ENCODE data around the gene ESAM. TPM values are rescaled to one million over a fixed set of nuclear protein-coding genes. Genes with fewer than 3 reads are reported as not detected.
A peak's percentile ranks its signal among the peaks of the same experiment; 100 is the strongest.

The ESAM gene
- total and polyA plus RNA-seq, 8 donors: 103 to 139 (median 120) TPM

GRCh38 chr11:124736736-124737135 lies 25.4 kb downstream of the ESAM start:
- Histone ChIP-seq H3K27ac (no peak overlapping the region), H3K9me3 (no peaks in the 10 kb centered on the region), H3K36me3 (no peaks in the 10 kb centered on the region), H3K4me1 (peaks cover 0 to 47% of the 10 kb centered on the region in 2 donors), H3K4me3 (no peak overlapping the region), H3K27me3 (peaks cover 0 to 25% of the 10 kb centered on the region in 2 donors)
- intact Hi-C loops (cut with DNase I): no loop called here
- DNase-seq: no peak
- no peak for ATAC-seq
- TF ChIP-seq, protein P1, sequence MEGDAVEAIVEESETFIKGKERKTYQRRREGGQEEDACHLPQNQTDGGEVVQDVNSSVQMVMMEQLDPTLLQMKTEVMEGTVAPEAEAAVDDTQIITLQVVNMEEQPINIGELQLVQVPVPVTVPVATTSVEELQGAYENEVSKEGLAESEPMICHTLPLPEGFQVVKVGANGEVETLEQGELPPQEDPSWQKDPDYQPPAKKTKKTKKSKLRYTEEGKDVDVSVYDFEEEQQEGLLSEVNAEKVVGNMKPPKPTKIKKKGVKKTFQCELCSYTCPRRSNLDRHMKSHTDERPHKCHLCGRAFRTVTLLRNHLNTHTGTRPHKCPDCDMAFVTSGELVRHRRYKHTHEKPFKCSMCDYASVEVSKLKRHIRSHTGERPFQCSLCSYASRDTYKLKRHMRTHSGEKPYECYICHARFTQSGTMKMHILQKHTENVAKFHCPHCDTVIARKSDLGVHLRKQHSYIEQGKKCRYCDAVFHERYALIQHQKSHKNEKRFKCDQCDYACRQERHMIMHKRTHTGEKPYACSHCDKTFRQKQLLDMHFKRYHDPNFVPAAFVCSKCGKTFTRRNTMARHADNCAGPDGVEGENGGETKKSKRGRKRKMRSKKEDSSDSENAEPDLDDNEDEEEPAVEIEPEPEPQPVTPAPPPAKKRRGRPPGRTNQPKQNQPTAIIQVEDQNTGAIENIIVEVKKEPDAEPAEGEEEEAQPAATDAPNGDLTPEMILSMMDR (IDR thresholded peaks at IDR 0.05): no peak

DNA sequence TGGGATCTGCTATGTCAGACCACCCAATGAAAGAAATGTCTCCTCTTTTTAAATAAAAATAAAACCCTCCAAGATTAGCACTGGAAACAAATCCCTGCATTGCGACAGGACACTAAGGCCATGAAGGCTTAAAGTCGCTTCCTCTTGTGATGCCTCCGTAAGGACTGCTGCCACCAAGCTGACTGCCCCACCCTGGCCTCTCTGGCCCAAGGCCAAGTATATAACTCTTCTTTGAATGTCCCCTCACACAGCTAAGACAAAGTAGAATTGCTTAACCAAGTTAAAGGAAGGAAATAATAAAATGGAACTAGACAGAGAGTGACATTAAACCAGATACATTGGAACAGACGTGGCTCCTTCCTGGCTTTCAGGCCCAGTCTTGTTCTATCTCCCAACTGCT lies 29.9 kb downstream of the ESAM start:
- DNase-seq (peak in 1 of 4 donors; percentile 67), ATAC-seq (peak; percentile 60)
- Histone ChIP-seq H3K27ac (peak overlapping the region in 1 of 2 donors; percentile 59), H3K27me3 (no peaks in the 10 kb centered on the region), H3K4me3 (no peak overlapping the region), H3K4me1 (peaks cover 0 to 19% of the 10 kb centered on the region in 2 donors), H3K9me3 (no peaks in the 10 kb centered on the region), H3K36me3 (no peaks in the 10 kb centered on the region)
- intact Hi-C loops (cut with DNase I): no loop called here
- TF ChIP-seq, protein P1 (IDR thresholded peaks at IDR 0.05): no peak

GRCh38 chr11:124729571-124729970 lies 32.5 kb downstream of the ESAM start:
- Histone ChIP-seq H3K4me1 (peaks cover 10 to 31% of the 10 kb centered on the region in 2 donors), H3K27me3 (no peaks in the 10 kb centered on the region), H3K9me3 (no peaks in the 10 kb centered on the region), H3K4me3 (no peak overlapping the region), H3K36me3 (no peaks in the 10 kb centered on the region), H3K27ac (no peak overlapping the region)
- ATAC-seq (no peak), DNase-seq (no peak)
- intact Hi-C loops (cut with DNase I): no loop called here
- TF ChIP-seq, protein P1 (IDR thresholded peaks at IDR 0.05): no peak

DNA sequence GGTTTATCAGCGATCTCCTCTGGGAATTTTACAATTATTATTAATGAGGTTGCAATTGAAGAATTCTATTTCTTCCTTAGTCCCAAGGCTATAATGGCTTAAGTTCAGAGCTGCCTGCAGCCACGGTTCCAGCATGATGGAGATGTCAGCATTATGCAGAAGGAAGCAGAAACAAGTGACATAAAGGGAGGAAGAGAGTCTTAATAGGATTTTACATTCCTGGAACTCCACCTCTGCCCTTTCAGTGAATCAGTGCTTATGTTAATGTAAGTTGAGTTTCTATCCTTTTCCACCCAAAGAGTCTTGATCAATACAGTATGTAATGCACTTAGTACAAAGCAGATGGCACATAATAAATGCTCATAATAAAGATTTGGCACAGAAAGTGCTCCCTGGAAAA lies 34.0 kb downstream of the ESAM start:
- H3K9me3 ChIP-seq: no peaks in the 10 kb centered on the region
- H3K36me3 ChIP-seq: no peaks in the 10 kb centered on the region

GRCh38 chr11:124727474-124727873 lies 34.6 kb downstream of the ESAM start:
- TF ChIP-seq, protein P1 (IDR thresholded peaks at IDR 0.05): no peak
- Histone ChIP-seq H3K27ac (peak overlapping the region in 1 of 2 donors; percentile 69), H3K36me3 (no peaks in the 10 kb centered on the region), H3K27me3 (no peaks in the 10 kb centered on the region), H3K9me3 (no peaks in the 10 kb centered on the region), H3K4me1 (peaks cover 10 to 29% of the 10 kb centered on the region in 2 donors), H3K4me3 (no peak overlapping the region)
- DNase-seq (no peak), ATAC-seq (peak; percentile 20)
- intact Hi-C loops (cut with DNase I): no loop called here

More for the DNA sequence above, 34.0 kb downstream of the ESAM start:
- Histone ChIP-seq H3K27ac (no peak overlapping the region), H3K4me1 (peaks cover 10 to 34% of the 10 kb centered on the region in 2 donors), H3K27me3 (no peaks in the 10 kb centered on the region), H3K4me3 (no peak overlapping the region)
- DNase-seq: no peak
- ATAC-seq: no peak
- intact Hi-C loops (cut with DNase I): no loop called here
- TF ChIP-seq, protein P1 (IDR thresholded peaks at IDR 0.05): no peak
